ENCODE data around the gene EPS15.

The EPS15 gene

DNA sequence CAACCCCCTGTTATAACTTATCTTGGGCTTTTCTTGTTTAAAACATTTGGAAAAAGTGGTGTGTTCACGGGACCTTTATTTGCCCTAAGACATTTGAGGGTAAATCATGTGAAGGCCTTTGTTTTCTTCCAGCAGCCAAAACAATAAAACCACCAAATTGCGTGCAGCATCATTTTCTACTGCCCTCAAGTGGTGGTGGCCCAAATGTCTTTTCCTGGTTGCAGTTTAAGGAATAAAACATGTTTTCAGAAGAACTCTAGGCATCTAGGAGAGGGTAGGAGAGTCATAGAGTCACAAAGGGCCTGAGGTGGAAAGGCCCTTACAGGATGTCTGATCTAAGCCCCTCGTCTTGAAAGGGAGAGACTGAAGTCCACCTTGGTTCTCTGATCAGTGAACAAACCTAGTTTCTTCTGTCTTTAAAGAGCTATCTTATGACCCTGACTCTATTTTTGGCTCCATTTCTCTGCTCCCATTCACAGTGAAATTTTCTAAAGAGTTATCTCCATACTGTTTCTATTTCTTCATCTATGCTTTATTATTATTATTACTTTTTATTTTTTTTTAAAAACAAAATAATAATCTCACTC, 16.0 kb upstream of the EPS15 start (continued):
- 0 out of 2 replicates have a peak, but pooled peaks have one; percentile 26 for TF ChIP-seq ZXDB (tag by site-specific recombination; IDR thresholded peaks at IDR 0.05)
- TF ChIP-seq ZNF416 (tag by site-specific recombination; IDR thresholded peaks at IDR 0.05), result no peak
- TF ChIP-seq ZBTB44 (tag by site-specific recombination; IDR thresholded peaks at IDR 0.05), result peak; percentile 41; the same call in 1 of the 2 replicates
- TF ChIP-seq SCRT1 (tag by site-specific recombination; IDR thresholded peaks at IDR 0.05; ENCODE audit: borderline replicate concordance), result no peak
- no peak for TF ChIP-seq SP2 (tag by site-specific recombination; IDR thresholded peaks at IDR 0.05)
- no peak for TF ChIP-seq ZNF248 (tag by site-specific recombination; IDR thresholded peaks at IDR 0.05)

DNA sequence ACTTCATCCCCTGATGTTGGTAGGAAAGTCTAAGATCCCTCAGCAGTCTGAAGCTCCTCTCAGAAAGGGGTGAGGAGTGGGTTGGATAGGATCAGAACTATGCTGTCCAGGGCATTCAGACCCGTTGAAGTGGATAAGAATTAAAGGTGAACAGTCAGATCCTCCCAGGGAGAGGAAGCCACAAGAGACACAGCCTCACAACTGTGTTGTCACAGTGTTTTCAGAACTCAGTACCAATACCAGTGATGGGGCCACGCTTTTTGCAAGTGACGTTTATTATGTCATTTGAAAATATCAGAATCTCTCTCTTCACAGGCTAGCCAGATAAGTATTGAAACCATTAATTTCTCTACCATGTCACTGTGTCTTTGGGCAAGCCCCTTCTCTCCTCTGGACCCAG, 15.4 kb upstream of the EPS15 start:
- Histone ChIP-seq H3K9me3 (ENCODE audit: control insufficient read depth, insufficient read depth, low read depth, low read length) (no peaks in the 10 kb centered on the region), H3K4me3 (ENCODE audit: low read depth, low read length) (no peak overlapping the region), H3K4me1 (ENCODE audit: control insufficient read depth, insufficient read depth, low read length) (no peaks in the 10 kb centered on the region), H3K36me3 (ENCODE audit: control insufficient read depth in 2 of 2, insufficient read depth in 1 of 2, low read length in 2 of 2) (no peaks in the 10 kb centered on the region), H3K27ac (ENCODE audit: extremely low read depth, low read depth, low read length) (no peak overlapping the region)
- no peak for TF ChIP-seq ZFP37 (tag by site-specific recombination; IDR thresholded peaks at IDR 0.05)
- no peak for TF ChIP-seq ZNF501 (tag by site-specific recombination; IDR thresholded peaks at IDR 0.05)
- no peak for TF ChIP-seq ZNF658 (tag by site-specific recombination; IDR thresholded peaks at IDR 0.05)
- TF ChIP-seq ZFP69B (tag by site-specific recombination; IDR thresholded peaks at IDR 0.05), result no peak
- TF ChIP-seq ZBTB8A (tag by site-specific recombination; IDR thresholded peaks at IDR 0.05), result no peak
- no peak for TF ChIP-seq KLF17 (tag by site-specific recombination; IDR thresholded peaks at IDR 0.05)
- no peak for TF ChIP-seq ZNF223 (tag by site-specific recombination; IDR thresholded peaks at IDR 0.05)
- no peak for TF ChIP-seq ZNF37A (tag by site-specific recombination; IDR thresholded peaks at IDR 0.05)
- TF ChIP-seq ZNF776 (tag by site-specific recombination; IDR thresholded peaks at IDR 0.05; ENCODE audit: borderline replicate concordance), result no peak
- CTCF ChIA-PET, result interaction anchor here (0.6 to 1.9 kb wide), 9 partner anchors 13 to 416 kb away, joined by 3 to 11 read pairs (median 4); partner anchors contain the start of gene EPS15
- POLR2A ChIA-PET, result interaction anchor here (0.6 to 0.7 kb wide), 2 partner anchors 44 to 624 kb away, joined by 3 to 9 read pairs; no protein-coding TSS in a partner anchor

GRCh38 chr1:51532853-51533252, 13.8 kb upstream of the EPS15 start:
- H3K9me3 ChIP-seq (ENCODE audit: control insufficient read depth, insufficient read depth, low read depth, low read length), result no peaks in the 10 kb centered on the region
- no peaks in the 10 kb centered on the region for H3K4me1 ChIP-seq (ENCODE audit: control insufficient read depth, insufficient read depth, low read length)
- ChIA-PET POLR2A (interaction anchor here (0.8 kb wide), 1 partner anchor 12 kb away, joined by 4 read pairs; no protein-coding TSS in a partner anchor), CTCF (interaction anchor here (0.6 kb wide), 1 partner anchor 295 kb away, joined by 3 read pairs; no protein-coding TSS in a partner anchor)
- no peak overlapping the region for H3K27ac ChIP-seq (ENCODE audit: extremely low read depth, low read depth, low read length)
- H3K4me3 ChIP-seq (ENCODE audit: low read depth, low read length), result no peak overlapping the region
- H3K36me3 ChIP-seq (ENCODE audit: control insufficient read depth in 2 of 2, insufficient read depth in 1 of 2, low read length in 2 of 2), result no peaks in the 10 kb centered on the region
- TF ChIP-seq ZIC2 (tag by site-specific recombination; IDR thresholded peaks at IDR 0.05) (no peak), BCL6B (tag by site-specific recombination; IDR thresholded peaks at IDR 0.05) (no peak), PRDM10 (tag by site-specific recombination; IDR thresholded peaks at IDR 0.05) (no peak), ZNF830 (tag by site-specific recombination; IDR thresholded peaks at IDR 0.05; ENCODE audit: low read depth) (no peak), ZNF624 (tag by site-specific recombination; IDR thresholded peaks at IDR 0.05) (no peak), ZNF580 (tag by site-specific recombination; IDR thresholded peaks at IDR 0.05) (0 out of 2 replicates have a peak, but pooled peaks have one; percentile 16), ZNF140 (tag by site-specific recombination; IDR thresholded peaks at IDR 0.05) (no peak), ZNF792 (tag by site-specific recombination; IDR thresholded peaks at IDR 0.05) (no peak), ZNF660 (tag by site-specific recombination; IDR thresholded peaks at IDR 0.05) (no peak), ZNF184 (tag by site-specific recombination; IDR thresholded peaks at IDR 0.05) (no peak), SP2 (tag by site-specific recombination; IDR thresholded peaks at IDR 0.05) (no peak), ZNF654 (tag by site-specific recombination; IDR thresholded peaks at IDR 0.05; ENCODE audit: low read depth) (no peak)
